ENCODE results near the gene DNAJB7. TPM values are rescaled to one million over a fixed set of nuclear protein-coding genes. Genes with fewer than 3 reads are reported as not detected.

DNAJB7 gene
- total and polyA plus RNA-seq, 2 experiments from 2014 or later = 0.93 TPM; not detected in 1

GRCh38 chr22:40890881-40891280, 29.0 kb upstream of the DNAJB7 start:
- H3K27me3 ChIP-seq = no peaks in the 10 kb centered on the region
- no peak overlapping the region for H3K27ac ChIP-seq
- no peaks in the 10 kb centered on the region for H3K4me1 ChIP-seq (ENCODE audit: low read depth)
- DNase-seq (ENCODE audit: low read depth in 1 of 2, low spot score in 1 of 2) = peak in 1 of 2 donors; percentile 10
- no peak for TF ChIP-seq CTCF (IDR thresholded peaks at IDR 0.05; ENCODE audit: low read depth, low read length)
- no peak overlapping the region for H3K4me3 ChIP-seq
- no peaks in the 10 kb centered on the region for H3K9me3 ChIP-seq (ENCODE audit: low read depth)
- peaks cover 38% of the 10 kb centered on the region for H3K36me3 ChIP-seq

GRCh38 chr22:40889116-40889515, 27.2 kb upstream of the DNAJB7 start:
- Histone ChIP-seq H3K36me3 (peaks cover 47% of the 10 kb centered on the region), H3K4me3 (no peak overlapping the region), H3K9me3 (ENCODE audit: low read depth) (no peaks in the 10 kb centered on the region), H3K4me1 (ENCODE audit: low read depth) (no peaks in the 10 kb centered on the region), H3K27ac (no peak overlapping the region), H3K27me3 (no peaks in the 10 kb centered on the region)
- no peak for TF ChIP-seq CTCF (IDR thresholded peaks at IDR 0.05; ENCODE audit: low read depth, low read length)
- no peak for DNase-seq (ENCODE audit: low read depth in 1 of 2, low spot score in 1 of 2)

GRCh38 chr22:40878922-40879321, 17.0 kb upstream of the DNAJB7 start:
- peaks cover 18% of the 10 kb centered on the region for H3K36me3 ChIP-seq

GRCh38 chr22:40877488-40877887, 15.6 kb upstream of the DNAJB7 start:
- TF ChIP-seq CTCF (IDR thresholded peaks at IDR 0.05; ENCODE audit: low read depth, low read length) = no peak
- Histone ChIP-seq H3K4me1 (ENCODE audit: low read depth) (no peaks in the 10 kb centered on the region), H3K36me3 (peaks cover 14% of the 10 kb centered on the region), H3K27me3 (no peaks in the 10 kb centered on the region), H3K9me3 (ENCODE audit: low read depth) (no peaks in the 10 kb centered on the region), H3K4me3 (no peak overlapping the region), H3K27ac (peak overlapping the region; percentile 10)
- DNase-seq (ENCODE audit: low read depth in 1 of 2, low spot score in 1 of 2) = no peak

More at GRCh38 chr22:40878922-40879321, 17.0 kb upstream of the DNAJB7 start:
- no peaks in the 10 kb centered on the region for H3K9me3 ChIP-seq (ENCODE audit: low read depth)
- DNase-seq (ENCODE audit: low read depth in 1 of 2, low spot score in 1 of 2) = no peak
- TF ChIP-seq CTCF (IDR thresholded peaks at IDR 0.05; ENCODE audit: low read depth, low read length) = no peak
- H3K4me3 ChIP-seq = no peak overlapping the region
- H3K27me3 ChIP-seq = no peaks in the 10 kb centered on the region
- H3K27ac ChIP-seq = no peak overlapping the region
- H3K4me1 ChIP-seq (ENCODE audit: low read depth) = no peaks in the 10 kb centered on the region

- Histone ChIP-seq H3K9me3 (ENCODE audit: low read depth) (no peaks in the 10 kb centered on the region), H3K4me3 (no peak overlapping the region), H3K27me3 (no peaks in the 10 kb centered on the region), H3K4me1 (ENCODE audit: low read depth) (no peaks in the 10 kb centered on the region), H3K27ac (peak overlapping the region; percentile 10), H3K36me3 (peaks cover 11% of the 10 kb centered on the region)
- DNase-seq (ENCODE audit: low read depth in 1 of 2, low spot score in 1 of 2) = no peak
- TF ChIP-seq CTCF (IDR thresholded peaks at IDR 0.05; ENCODE audit: low read depth, low read length) = no peak
Observed at GRCh38 chr22:40876907-40877306, 15.0 kb upstream of the DNAJB7 start.

- H3K27ac ChIP-seq = no peak overlapping the region
- no peaks in the 10 kb centered on the region for H3K27me3 ChIP-seq
- DNase-seq (ENCODE audit: low read depth in 1 of 2, low spot score in 1 of 2) = no peak
- H3K9me3 ChIP-seq (ENCODE audit: low read depth) = no peaks in the 10 kb centered on the region
- H3K4me1 ChIP-seq (ENCODE audit: low read depth) = no peaks in the 10 kb centered on the region
- TF ChIP-seq CTCF (IDR thresholded peaks at IDR 0.05; ENCODE audit: low read depth, low read length) = no peak
- no peak overlapping the region for H3K4me3 ChIP-seq
- peaks cover 13% of the 10 kb centered on the region for H3K36me3 ChIP-seq
Observed at GRCh38 chr22:40875111-40875510, 13.2 kb upstream of the DNAJB7 start.
